HEK293T (cell line): ENCODE data around the gene CALCOCO1.

Experiments used
- ARNT ChIP-seq: fragments of 450-650 bp; IDR thresholded peaks from 2 replicates; pipeline ENCODE4 v1.6.1; 2017; ENCODE audit warnings: mild to moderate bottlenecking
- BHLHE40 ChIP-seq: fragments of 450-650 bp; IDR thresholded peaks from 2 replicates; pipeline ENCODE4 v1.6.1; 2016; ENCODE audit warnings: mild to moderate bottlenecking, moderate library complexity, borderline replicate concordance
- CTBP1 ChIP-seq: fragments of 450-650 bp; IDR thresholded peaks from 2 replicates; pipeline ENCODE4 v1.6.1; 2016; ENCODE audit warnings: borderline replicate concordance
- ELF4 ChIP-seq: fragments of 450-650 bp; IDR thresholded peaks from 2 replicates; pipeline ENCODE4 v1.6.1; 2017; ENCODE audit warnings: antibody characterized with exemption
- FOXK2 ChIP-seq: fragments of 450-650 bp; IDR thresholded peaks from 2 replicates; pipeline ENCODE4 v1.6.1; 2016; ENCODE audit warnings: mild to moderate bottlenecking
- FOXM1 ChIP-seq: fragments of 450-650 bp; IDR thresholded peaks from 2 replicates; pipeline ENCODE4 v1.6.1; 2017; ENCODE audit warnings: mild to moderate bottlenecking, borderline replicate concordance
- L3MBTL2 ChIP-seq: fragments of 450-650 bp; conservative IDR thresholded peaks from 2 replicates; pipeline ENCODE4 v1.6.1; 2016; ENCODE audit warnings: mild to moderate bottlenecking
- LEF1 ChIP-seq: fragments of 450-650 bp; IDR thresholded peaks from 2 replicates; pipeline ENCODE4 v1.6.1; 2017; ENCODE audit warnings: mild to moderate bottlenecking, borderline replicate concordance
- SP1 ChIP-seq: fragments of 450-650 bp; IDR thresholded peaks from 2 replicates; pipeline ENCODE4 v1.6.1; 2017
- SUZ12 ChIP-seq: fragments of 450-650 bp; IDR thresholded peaks from 2 replicates; pipeline ENCODE4 v1.6.1; 2016; ENCODE audit warnings: mild to moderate bottlenecking
- TARDBP ChIP-seq: fragments of 450-650 bp; IDR thresholded peaks from 2 replicates; pipeline ENCODE4 v1.6.1; 2016
- ZNF384 ChIP-seq: fragments of 450-650 bp; IDR thresholded peaks from 2 replicates; pipeline ENCODE4 v1.6.1; 2016
- TF ChIP-seq, protein P1 (sequence below): fragments of 450-650 bp; IDR thresholded peaks from 2 replicates; pipeline ENCODE4 v1.6.1; 2016

DNA sequence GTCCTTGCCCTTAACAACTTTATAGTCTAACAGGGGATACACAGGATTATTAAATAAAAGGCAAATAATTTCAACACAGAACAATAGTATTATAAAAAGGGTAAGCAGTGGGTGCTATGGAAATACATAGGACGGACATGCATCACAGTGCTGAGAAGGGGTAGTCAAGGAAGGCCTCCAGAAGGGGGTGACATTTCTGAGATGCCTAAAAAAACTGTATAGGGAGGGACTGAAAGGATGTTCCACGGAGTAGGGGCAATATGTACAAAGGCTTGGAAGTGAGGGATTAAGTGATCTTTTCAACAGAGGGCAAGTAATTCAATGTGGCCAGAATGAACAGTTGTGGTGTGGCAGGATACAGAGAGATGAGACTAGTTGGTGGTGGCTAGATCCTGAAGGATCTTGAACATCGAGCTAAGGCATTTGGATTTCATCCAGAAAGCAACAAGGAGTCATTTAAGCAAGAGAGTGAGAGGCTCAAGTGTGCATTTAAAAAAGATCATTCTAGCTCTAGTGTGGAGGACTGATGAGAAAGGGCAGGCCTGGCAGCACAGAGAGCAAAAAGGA lies 42.5 kb downstream of the CALCOCO1 start:
- no peak for TF ChIP-seq ZNF384
- TF ChIP-seq ARNT: no peak
- no peak for TF ChIP-seq SUZ12
- no peak for TF ChIP-seq L3MBTL2
- TF ChIP-seq SP1: no peak
- TF ChIP-seq, protein P1, sequence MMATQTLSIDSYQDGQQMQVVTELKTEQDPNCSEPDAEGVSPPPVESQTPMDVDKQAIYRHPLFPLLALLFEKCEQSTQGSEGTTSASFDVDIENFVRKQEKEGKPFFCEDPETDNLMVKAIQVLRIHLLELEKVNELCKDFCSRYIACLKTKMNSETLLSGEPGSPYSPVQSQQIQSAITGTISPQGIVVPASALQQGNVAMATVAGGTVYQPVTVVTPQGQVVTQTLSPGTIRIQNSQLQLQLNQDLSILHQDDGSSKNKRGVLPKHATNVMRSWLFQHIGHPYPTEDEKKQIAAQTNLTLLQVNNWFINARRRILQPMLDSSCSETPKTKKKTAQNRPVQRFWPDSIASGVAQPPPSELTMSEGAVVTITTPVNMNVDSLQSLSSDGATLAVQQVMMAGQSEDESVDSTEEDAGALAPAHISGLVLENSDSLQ: no peak
- TF ChIP-seq FOXK2: no peak
- TF ChIP-seq LEF1: no peak
- TF ChIP-seq TARDBP: no peak
- no peak for TF ChIP-seq ELF4
- no peak for TF ChIP-seq CTBP1
- no peak for TF ChIP-seq BHLHE40
- no peak for TF ChIP-seq FOXM1
